Bronchial epithelial cell (primary cell): ENCODE data around the gene NDUFAF2. TPM values are rescaled to one million over a fixed set of nuclear protein-coding genes. Genes with fewer than 3 reads are reported as not detected.
A peak's percentile ranks its signal among the peaks of the same experiment; 100 is the strongest.

Experiments used
- DNase-seq: peaks from one replicate; pipeline ENCODE4 v3.0.0-alpha.2; 2010; ENCODE audit warnings: low read depth
- FAIRE-seq: peaks from 2 replicates; lab custom pipeline; 2011; peaks lifted over from hg19 to GRCh38; lab: Jason Lieb, UNC
- H3K27me3 ChIP-seq: 2 replicates; pipeline ENCODE4 v1.5.1; 2011; ENCODE audit warnings: low read length; ENCODE audit not compliant: control insufficient read depth, insufficient read depth
- H3K36me3 ChIP-seq: 2 replicates; pipeline ENCODE4 v1.5.1; 2011; ENCODE audit warnings: low read length; ENCODE audit not compliant: control insufficient read depth, insufficient read depth
- H3K4me3 ChIP-seq: 2 replicates; pipeline ENCODE4 v1.5.1; 2011; ENCODE audit warnings: mild to moderate bottlenecking, low read depth, low read length, control low read depth
- total RNA-seq: library from RNA; depleted of rRNA; stranded (reverse); fragments of >200 nt; gene quantifications from 2 replicates; pipeline ENCODE4 v1.2.1, GENCODE V29; 2014
- TF ChIP-seq, protein P1 (sequence below): IDR thresholded peaks from 2 replicates; pipeline ENCODE4 v1.5.1; 2011; ENCODE audit warnings: mild to moderate bottlenecking, moderate library complexity, low read length, control low read depth, inconsistent platforms; ENCODE audit not compliant: insufficient read depth, severe bottlenecking

NDUFAF2 gene
- total RNA-seq, 1 donor from 2014 or later: 40.5 TPM

DNA sequence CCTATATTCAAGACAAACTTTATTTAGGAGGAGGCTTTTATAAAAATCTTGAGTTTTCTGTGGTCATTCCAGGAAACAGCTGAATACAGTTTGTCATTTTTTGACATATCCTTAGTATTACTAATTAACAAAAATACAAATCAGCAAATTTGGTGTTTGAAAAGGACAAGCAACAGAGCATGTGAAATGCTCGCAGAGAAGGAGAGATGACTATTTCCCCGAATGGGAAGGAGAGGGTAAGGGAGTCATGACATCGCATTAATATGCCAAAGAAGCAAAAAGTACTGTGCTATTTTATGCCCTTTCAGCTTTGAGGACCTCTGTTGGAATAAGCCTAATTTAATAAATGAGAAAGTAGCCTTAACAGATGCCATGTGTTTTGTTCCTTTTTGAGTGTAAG lies 215.5 kb downstream of the NDUFAF2 start:
- H3K36me3 ChIP-seq: peaks cover 1% of the 10 kb centered on the region
- H3K27me3 ChIP-seq: no peaks in the 10 kb centered on the region
- no peak for FAIRE-seq
- H3K4me3 ChIP-seq: no peak overlapping the region
- no peak for DNase-seq
- TF ChIP-seq, protein P1, sequence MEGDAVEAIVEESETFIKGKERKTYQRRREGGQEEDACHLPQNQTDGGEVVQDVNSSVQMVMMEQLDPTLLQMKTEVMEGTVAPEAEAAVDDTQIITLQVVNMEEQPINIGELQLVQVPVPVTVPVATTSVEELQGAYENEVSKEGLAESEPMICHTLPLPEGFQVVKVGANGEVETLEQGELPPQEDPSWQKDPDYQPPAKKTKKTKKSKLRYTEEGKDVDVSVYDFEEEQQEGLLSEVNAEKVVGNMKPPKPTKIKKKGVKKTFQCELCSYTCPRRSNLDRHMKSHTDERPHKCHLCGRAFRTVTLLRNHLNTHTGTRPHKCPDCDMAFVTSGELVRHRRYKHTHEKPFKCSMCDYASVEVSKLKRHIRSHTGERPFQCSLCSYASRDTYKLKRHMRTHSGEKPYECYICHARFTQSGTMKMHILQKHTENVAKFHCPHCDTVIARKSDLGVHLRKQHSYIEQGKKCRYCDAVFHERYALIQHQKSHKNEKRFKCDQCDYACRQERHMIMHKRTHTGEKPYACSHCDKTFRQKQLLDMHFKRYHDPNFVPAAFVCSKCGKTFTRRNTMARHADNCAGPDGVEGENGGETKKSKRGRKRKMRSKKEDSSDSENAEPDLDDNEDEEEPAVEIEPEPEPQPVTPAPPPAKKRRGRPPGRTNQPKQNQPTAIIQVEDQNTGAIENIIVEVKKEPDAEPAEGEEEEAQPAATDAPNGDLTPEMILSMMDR: no peak

DNA sequence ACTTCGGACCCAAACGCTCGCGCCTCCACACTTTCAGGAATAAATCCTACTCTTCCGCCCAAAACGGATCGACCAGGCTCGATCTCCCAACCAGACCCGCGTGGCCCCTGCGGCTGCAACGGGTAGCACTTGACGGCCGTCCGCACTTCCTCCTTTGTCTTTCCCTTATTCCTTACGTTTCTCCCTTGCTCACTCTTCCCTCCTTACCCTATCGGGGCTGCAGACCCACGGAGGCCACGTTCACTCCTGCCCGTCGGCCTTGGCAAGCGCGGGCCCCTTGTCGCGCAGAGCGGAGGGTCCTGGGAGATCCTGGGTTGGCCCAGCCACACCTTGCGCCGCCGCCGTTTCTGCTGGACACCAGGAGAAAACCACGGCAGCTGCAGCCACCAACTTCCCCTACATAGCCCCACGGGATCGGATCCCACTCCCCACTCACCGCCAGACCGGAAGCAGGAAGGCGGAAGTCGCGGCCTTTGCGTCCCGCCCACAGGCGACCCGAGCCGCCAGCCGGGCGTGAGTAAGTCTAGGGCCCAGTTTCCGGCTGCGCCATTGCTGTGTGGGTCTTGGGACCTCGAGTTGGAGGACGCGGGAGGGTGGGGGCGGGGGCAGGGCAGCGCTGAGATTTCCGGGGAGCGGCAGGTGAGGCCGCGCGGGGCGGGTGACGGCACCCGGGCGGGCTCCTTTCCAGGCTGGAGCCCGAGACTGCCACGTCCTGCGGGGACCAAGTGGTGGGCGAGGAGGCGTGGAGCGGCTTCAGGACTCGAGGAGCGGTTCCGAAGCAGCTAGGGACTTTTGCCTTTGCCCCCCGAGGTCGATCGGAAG lies 217.2 kb downstream of the NDUFAF2 start, which contains the start of gene SMIM15:
TSS of gene SMIM15 (minus strand) at position 459 of the 822 bp plus-strand sequence. CDS start 2,297 bp downstream, outside the sequence.
- peak; percentile 76 for DNase-seq
- FAIRE-seq: no peak
- TF ChIP-seq, protein P1: no peak
- peaks cover 1% of the 10 kb centered on the region for H3K36me3 ChIP-seq
- no peaks in the 10 kb centered on the region for H3K27me3 ChIP-seq
- H3K4me3 ChIP-seq: peak within 1 kb of the TSS; percentile 75

- Histone ChIP-seq H3K4me3 (peak overlapping the region; percentile 75), H3K27me3 (no peaks in the 10 kb centered on the region), H3K36me3 (peaks cover 1% of the 10 kb centered on the region)
- FAIRE-seq (no peak), DNase-seq (peak; percentile 89)
- TF ChIP-seq, protein P1: no peak
Observed at GRCh38 chr5:61162832-61163567, 218.0 kb downstream of the NDUFAF2 start.

DNA sequence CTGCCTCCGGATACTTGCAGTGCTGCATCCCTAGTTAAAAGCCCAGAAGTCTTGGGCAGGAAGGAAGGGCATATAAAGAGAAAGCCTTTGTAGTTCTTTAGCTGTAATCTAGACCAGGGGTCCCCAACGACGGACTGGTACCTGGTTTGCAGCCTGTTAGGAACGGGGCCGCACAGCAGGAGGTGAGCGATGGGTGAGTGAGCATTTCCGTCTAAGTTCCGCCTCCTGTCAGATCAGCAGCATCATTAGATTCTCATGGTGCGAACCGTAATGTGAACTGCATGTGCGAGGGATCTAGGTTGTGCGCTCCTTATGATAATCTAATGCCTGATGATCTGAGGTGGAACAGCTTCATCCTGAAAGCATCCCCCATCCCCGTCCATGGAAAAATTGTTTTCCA lies 218.9 kb downstream of the NDUFAF2 start:
- DNase-seq: no peak
- Histone ChIP-seq H3K36me3 (peaks cover 1% of the 10 kb centered on the region), H3K4me3 (no peak overlapping the region), H3K27me3 (no peaks in the 10 kb centered on the region)
- TF ChIP-seq, protein P1: no peak
- FAIRE-seq: no peak

- no peak for FAIRE-seq
- peak; percentile 37 for DNase-seq
- TF ChIP-seq, protein P1: peak; percentile 34
Observed at GRCh38 chr5:61167382-61167781, 222.4 kb downstream of the NDUFAF2 start.

More at GRCh38 chr5:61167382-61167781, 222.4 kb downstream of the NDUFAF2 start:
- Histone ChIP-seq H3K27me3 (no peaks in the 10 kb centered on the region), H3K36me3 (no peaks in the 10 kb centered on the region), H3K4me3 (no peak overlapping the region)
